Measurements from ENCODE around the gene GMDS.

- TF ChIP-seq, protein P1, sequence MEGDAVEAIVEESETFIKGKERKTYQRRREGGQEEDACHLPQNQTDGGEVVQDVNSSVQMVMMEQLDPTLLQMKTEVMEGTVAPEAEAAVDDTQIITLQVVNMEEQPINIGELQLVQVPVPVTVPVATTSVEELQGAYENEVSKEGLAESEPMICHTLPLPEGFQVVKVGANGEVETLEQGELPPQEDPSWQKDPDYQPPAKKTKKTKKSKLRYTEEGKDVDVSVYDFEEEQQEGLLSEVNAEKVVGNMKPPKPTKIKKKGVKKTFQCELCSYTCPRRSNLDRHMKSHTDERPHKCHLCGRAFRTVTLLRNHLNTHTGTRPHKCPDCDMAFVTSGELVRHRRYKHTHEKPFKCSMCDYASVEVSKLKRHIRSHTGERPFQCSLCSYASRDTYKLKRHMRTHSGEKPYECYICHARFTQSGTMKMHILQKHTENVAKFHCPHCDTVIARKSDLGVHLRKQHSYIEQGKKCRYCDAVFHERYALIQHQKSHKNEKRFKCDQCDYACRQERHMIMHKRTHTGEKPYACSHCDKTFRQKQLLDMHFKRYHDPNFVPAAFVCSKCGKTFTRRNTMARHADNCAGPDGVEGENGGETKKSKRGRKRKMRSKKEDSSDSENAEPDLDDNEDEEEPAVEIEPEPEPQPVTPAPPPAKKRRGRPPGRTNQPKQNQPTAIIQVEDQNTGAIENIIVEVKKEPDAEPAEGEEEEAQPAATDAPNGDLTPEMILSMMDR (conservative IDR thresholded peaks at IDR 0.05 in 1 of 2, IDR thresholded peaks at IDR 0.05 in 1 of 2; ENCODE audit: extremely low read depth in 1 of 2, insufficient read depth in 1 of 2, low read depth in 1 of 2, low read length in 2 of 2), result no peak
- TF ChIP-seq EZH2 (IDR thresholded peaks at IDR 0.05; ENCODE audit: borderline replicate concordance, low read length), result no peak
Measured at GRCh38 chr6:2240961-2241360, 4.4 kb downstream of the GMDS start.
